HCT116 (cell line): ENCODE measurements around the gene CCBE1. TPM values are rescaled to one million over a fixed set of nuclear protein-coding genes. Genes with fewer than 3 reads are reported as not detected.

Source experiments
- ATAC-seq: fragments of 200-7000 bp; cut with Tn5 transposase; 2 replicates; pipeline ENCODE4 v1.9.1; 2020; ENCODE audit warnings: mild to moderate bottlenecking, moderate library complexity
- BruUV-seq: library from RNA; stranded (reverse); fragments of 400-500 nt; replicated peaks from 2 replicates; lab custom pipeline; 2021; lab: Mats Ljungman, UMichigan
- CTCF ChIA-PET: fragments of 300-600 bp; sonication (Branson Sonifier 250); formaldehyde crosslinking; loops from one replicate; lab custom pipeline; 2021; ENCODE audit warnings: antibody characterized with exemption; lab: Charles Lee
- POLR2A ChIA-PET: fragments of 300-600, 350-600 bp; sonication (Branson Sonifier 250); formaldehyde crosslinking; loops from one replicate; lab custom pipeline; 2021; ENCODE audit warnings: antibody characterized with exemption; lab: Charles Lee
- RAD21 ChIA-PET, 2 experiments: fragments of 300-600 bp; sonication (Branson Sonifier 250); formaldehyde crosslinking; loops; one replicate each; lab custom pipeline; 2023; ENCODE audit warnings: low total read pairs in 2 of 2; ENCODE audit not compliant: uncharacterized antibody in 2 of 2, unreplicated experiment in 2 of 2, low non-redundant PET in 1 of 2; lab: Charles Lee
- DNase-seq: peaks from one replicate; pipeline ENCODE4 v3.0.0-alpha.2; 2010; ENCODE audit warnings: low read depth, low spot score
- H2AFZ ChIP-seq: fragments of 200-600 bp; shearing (Covaris generic), sonication (generic); 2 replicates; pipeline ENCODE4 v1.6.1; 2017; ENCODE audit warnings: low read depth, mixed run types, mixed read lengths, antibody characterized with exemption, low read length; ENCODE audit not compliant: poor library complexity, severe bottlenecking
- H3K27ac ChIP-seq: 2 replicates; pipeline ENCODE4 v1.5.1; 2012; ENCODE audit warnings: low read depth, low read length
- H3K27me3 ChIP-seq: fragments of 200-600 bp; sonication (generic); 2 replicates; pipeline ENCODE4 v1.6.1; 2016; ENCODE audit warnings: mixed run types, low read length, mixed read lengths; ENCODE audit not compliant: insufficient read depth
- H3K36me3 ChIP-seq, 2 experiments: fragments of 200-500 bp in 1 of 2; fragments of 200-600 bp in 1 of 2; sonication (Bioruptor generic) in 1 of 2; sonication (generic) in 1 of 2; 2 replicates each; pipeline versions ENCODE4 v1.5.1 to v1.6.1; 2014 to 2016; ENCODE audit warnings: low read length in 2 of 2, inconsistent platforms in 1 of 2, mixed read lengths in 1 of 2, mixed run types in 1 of 2; ENCODE audit not compliant: insufficient read depth in 2 of 2, control insufficient read depth in 1 of 2
- H3K4me1 ChIP-seq, 2 experiments: fragments of 200-600 bp in 1 of 2; sonication (generic) in 1 of 2; 2 replicates each; pipeline versions ENCODE4 v1.5.1 to v1.6.1; 2012 to 2017; ENCODE audit warnings: low read length in 2 of 2, inconsistent platforms in 1 of 2, mild to moderate bottlenecking in 1 of 2, mixed read lengths in 1 of 2, mixed run types in 1 of 2, moderate library complexity in 1 of 2; ENCODE audit not compliant: insufficient read depth in 2 of 2, control insufficient read depth in 1 of 2
- H3K4me2 ChIP-seq: fragments of 200-600 bp; sonication (generic); 2 replicates; pipeline ENCODE4 v1.6.1; 2017; ENCODE audit warnings: mixed run types, low read length, mixed read lengths
- H3K4me3 ChIP-seq, 2 experiments: fragments of 200-600 bp in 1 of 2; sonication (generic) in 1 of 2; replicated peaks in 1 of 2; 2 replicates each; pipeline ENCODE4 v1.5.1; 2011 to 2016; ENCODE audit warnings: low read length in 2 of 2, control low read depth in 1 of 2, low read depth in 1 of 2, mild to moderate bottlenecking in 1 of 2, mixed read lengths in 1 of 2, mixed run types in 1 of 2
- H3K79me2 ChIP-seq: fragments of 200-600 bp; sonication (generic); 2 replicates; pipeline ENCODE4 v1.6.1; 2017; ENCODE audit warnings: mild to moderate bottlenecking, mixed run types, low read length, moderate library complexity, mixed read lengths; ENCODE audit not compliant: insufficient read depth
- H3K9ac ChIP-seq: fragments of 200-600 bp; sonication (generic); 2 replicates; pipeline ENCODE4 v1.6.1; 2016; ENCODE audit warnings: low read length, mixed read lengths
- H3K9me2 ChIP-seq: fragments of 200-600 bp; sonication (generic), shearing (Covaris generic); 2 replicates; pipeline ENCODE4 v1.6.1; 2017; ENCODE audit warnings: mixed run types, mild to moderate bottlenecking, moderate library complexity; ENCODE audit not compliant: insufficient read depth
- H3K9me3 ChIP-seq, 2 experiments: fragments of 200-500 bp in 1 of 2; fragments of 200-600 bp in 1 of 2; sonication (Bioruptor generic) in 1 of 2; sonication (generic) in 1 of 2; 2 replicates each; pipeline ENCODE4 v1.6.1; 2014 to 2017; ENCODE audit warnings: low read length in 2 of 2, mixed read lengths in 2 of 2, inconsistent platforms in 1 of 2, low read depth in 1 of 2, mild to moderate bottlenecking in 1 of 2, mixed run types in 1 of 2, moderate library complexity in 1 of 2; ENCODE audit not compliant: control insufficient read depth in 1 of 2, insufficient read depth in 1 of 2
- H4K20me1 ChIP-seq: fragments of 200-600 bp; sonication (generic), shearing (Covaris generic); 2 replicates; pipeline ENCODE4 v1.6.1; 2017; ENCODE audit warnings: mixed run types, mild to moderate bottlenecking, moderate library complexity; ENCODE audit not compliant: insufficient read depth
- ELF1 ChIP-seq: IDR thresholded peaks from 2 replicates; pipeline ENCODE4 v1.6.1; 2012; ENCODE audit warnings: low read depth, borderline replicate concordance
- MAX ChIP-seq: IDR thresholded peaks from 2 replicates; pipeline ENCODE4 v1.6.1; 2012
- SP1 ChIP-seq: IDR thresholded peaks from 2 replicates; pipeline ENCODE4 v1.6.1; 2012; ENCODE audit warnings: low read depth
- ZNF274 ChIP-seq: fragments of 200-500 bp; sonication (Bioruptor generic); IDR thresholded peaks from 2 replicates; pipeline ENCODE4 v1.6.1; 2014; ENCODE audit warnings: mild to moderate bottlenecking, low read depth, low read length, inconsistent platforms
- intact Hi-C: fragments of 100-400 bp; cut with micrococcal nuclease; formaldehyde crosslinking; loops from 2 replicates; pipeline ENCODE4 v1.10.0; 2022
- total RNA-seq: library from RNA; stranded (reverse); gene quantifications from one replicate; pipeline ENCODE4 v1.2.1, GENCODE V29; 2021; ENCODE audit not compliant: unreplicated experiment
- TF ChIP-seq, protein P1 (sequence below): IDR thresholded peaks from 2 replicates; pipeline ENCODE4 v1.6.1; 2012; ENCODE audit warnings: low read depth
- TF ChIP-seq, protein P2 (sequence below): IDR thresholded peaks from 2 replicates; pipeline ENCODE4 v1.6.1; 2011; ENCODE audit warnings: mild to moderate bottlenecking, low read length, moderate library complexity; ENCODE audit not compliant: insufficient replicate concordance; ENCODE audit errors: extremely low read depth

CCBE1 gene
- total RNA-seq, 1 experiment from 2014 or later, result 0.84 TPM

DNA sequence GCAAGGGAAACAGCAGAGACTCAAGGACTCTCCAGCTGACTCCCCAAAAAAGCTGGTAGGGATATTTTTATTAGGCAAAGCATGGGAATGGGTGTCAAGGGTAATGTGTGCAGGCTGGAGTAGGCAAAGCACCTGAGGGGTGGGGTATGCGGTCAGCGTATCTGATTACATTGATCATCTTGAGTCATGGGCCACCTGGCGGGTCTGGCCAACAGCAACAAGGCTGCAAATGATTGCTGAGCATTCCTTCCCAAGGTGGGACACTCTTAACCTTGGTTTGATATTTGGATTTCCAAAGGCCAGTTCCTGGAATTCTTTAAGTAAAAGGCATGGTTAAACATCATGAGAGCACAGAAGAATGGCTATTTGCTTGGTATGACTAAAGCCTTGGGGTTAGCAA is 32.6 kb upstream of the CCBE1 start:
- Histone ChIP-seq H3K27me3 (no peaks in the 10 kb centered on the region), H3K36me3 (no peaks in the 10 kb centered on the region), H4K20me1 (no peaks in the 10 kb centered on the region), H3K4me3 (no peak overlapping the region), H3K27ac (no peak overlapping the region), H3K9ac (no peak overlapping the region), H3K9me3 (no peaks in the 10 kb centered on the region), H3K9me2 (no peaks in the 10 kb centered on the region), H3K4me1 (peaks cover 0 to 11% of the 10 kb centered on the region in 2 experiments; a peak in 2 of 4 replicates), H3K4me2 (peak overlapping the region; percentile 32), H2AFZ (no peak overlapping the region), H3K79me2 (no peaks in the 10 kb centered on the region)
- RAD21 ChIA-PET, result no interaction called here
- no peak for TF ChIP-seq ELF1
- TF ChIP-seq, protein P1, sequence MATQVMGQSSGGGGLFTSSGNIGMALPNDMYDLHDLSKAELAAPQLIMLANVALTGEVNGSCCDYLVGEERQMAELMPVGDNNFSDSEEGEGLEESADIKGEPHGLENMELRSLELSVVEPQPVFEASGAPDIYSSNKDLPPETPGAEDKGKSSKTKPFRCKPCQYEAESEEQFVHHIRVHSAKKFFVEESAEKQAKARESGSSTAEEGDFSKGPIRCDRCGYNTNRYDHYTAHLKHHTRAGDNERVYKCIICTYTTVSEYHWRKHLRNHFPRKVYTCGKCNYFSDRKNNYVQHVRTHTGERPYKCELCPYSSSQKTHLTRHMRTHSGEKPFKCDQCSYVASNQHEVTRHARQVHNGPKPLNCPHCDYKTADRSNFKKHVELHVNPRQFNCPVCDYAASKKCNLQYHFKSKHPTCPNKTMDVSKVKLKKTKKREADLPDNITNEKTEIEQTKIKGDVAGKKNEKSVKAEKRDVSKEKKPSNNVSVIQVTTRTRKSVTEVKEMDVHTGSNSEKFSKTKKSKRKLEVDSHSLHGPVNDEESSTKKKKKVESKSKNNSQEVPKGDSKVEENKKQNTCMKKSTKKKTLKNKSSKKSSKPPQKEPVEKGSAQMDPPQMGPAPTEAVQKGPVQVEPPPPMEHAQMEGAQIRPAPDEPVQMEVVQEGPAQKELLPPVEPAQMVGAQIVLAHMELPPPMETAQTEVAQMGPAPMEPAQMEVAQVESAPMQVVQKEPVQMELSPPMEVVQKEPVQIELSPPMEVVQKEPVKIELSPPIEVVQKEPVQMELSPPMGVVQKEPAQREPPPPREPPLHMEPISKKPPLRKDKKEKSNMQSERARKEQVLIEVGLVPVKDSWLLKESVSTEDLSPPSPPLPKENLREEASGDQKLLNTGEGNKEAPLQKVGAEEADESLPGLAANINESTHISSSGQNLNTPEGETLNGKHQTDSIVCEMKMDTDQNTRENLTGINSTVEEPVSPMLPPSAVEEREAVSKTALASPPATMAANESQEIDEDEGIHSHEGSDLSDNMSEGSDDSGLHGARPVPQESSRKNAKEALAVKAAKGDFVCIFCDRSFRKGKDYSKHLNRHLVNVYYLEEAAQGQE, result no peak
- no peak for TF ChIP-seq MAX
- peak; percentile 18; the same call in 1 of the 2 replicates for TF ChIP-seq SP1
- TF ChIP-seq ZNF274, result no peak
- TF ChIP-seq, all 23 proteins: peak for 1
- peak; percentile 58; the same call in 1 of the 2 replicates for ATAC-seq
- DNase-seq, result no peak
- no TSS peak for BruUV-seq
- CTCF ChIA-PET, result interaction anchor here (2.1 kb wide), 1 partner anchor 33 kb away, joined by 5 read pairs; the partner anchor contains the start of gene CCBE1
- POLR2A ChIA-PET, result no interaction called here
- intact Hi-C loops, result no loop called here

DNA sequence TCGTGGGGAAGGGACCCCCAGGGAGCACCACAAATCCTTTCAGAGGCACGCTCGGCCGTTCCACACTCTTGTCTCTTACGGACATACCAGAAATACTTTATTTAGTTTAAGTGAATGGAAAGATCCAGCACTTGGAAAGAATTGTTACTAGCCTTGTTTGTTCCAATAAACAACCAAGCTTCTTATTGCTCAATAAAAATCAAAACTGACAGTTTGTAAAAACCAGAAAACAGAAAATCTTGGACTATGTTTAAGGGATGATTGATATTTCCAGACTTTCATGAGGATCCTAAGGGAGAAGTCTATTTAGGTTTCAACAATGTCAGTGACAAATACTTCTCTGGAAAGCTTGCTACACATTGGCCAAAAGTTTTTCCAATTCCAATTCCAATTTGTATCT is 31.6 kb upstream of the CCBE1 start:
- RAD21 ChIA-PET, result no interaction called here
- Histone ChIP-seq H2AFZ (no peak overlapping the region), H3K9me3 (no peaks in the 10 kb centered on the region), H3K27me3 (no peaks in the 10 kb centered on the region), H3K4me2 (no peak overlapping the region), H3K9me2 (no peaks in the 10 kb centered on the region), H3K9ac (no peak overlapping the region), H3K4me3 (no peak overlapping the region), H3K79me2 (no peaks in the 10 kb centered on the region), H3K27ac (no peak overlapping the region), H3K4me1 (peaks cover 0 to 16% of the 10 kb centered on the region in 2 experiments; a peak in 2 of 4 replicates), H3K36me3 (no peaks in the 10 kb centered on the region), H4K20me1 (no peaks in the 10 kb centered on the region)
- POLR2A ChIA-PET, result no interaction called here
- TF ChIP-seq, protein P2, sequence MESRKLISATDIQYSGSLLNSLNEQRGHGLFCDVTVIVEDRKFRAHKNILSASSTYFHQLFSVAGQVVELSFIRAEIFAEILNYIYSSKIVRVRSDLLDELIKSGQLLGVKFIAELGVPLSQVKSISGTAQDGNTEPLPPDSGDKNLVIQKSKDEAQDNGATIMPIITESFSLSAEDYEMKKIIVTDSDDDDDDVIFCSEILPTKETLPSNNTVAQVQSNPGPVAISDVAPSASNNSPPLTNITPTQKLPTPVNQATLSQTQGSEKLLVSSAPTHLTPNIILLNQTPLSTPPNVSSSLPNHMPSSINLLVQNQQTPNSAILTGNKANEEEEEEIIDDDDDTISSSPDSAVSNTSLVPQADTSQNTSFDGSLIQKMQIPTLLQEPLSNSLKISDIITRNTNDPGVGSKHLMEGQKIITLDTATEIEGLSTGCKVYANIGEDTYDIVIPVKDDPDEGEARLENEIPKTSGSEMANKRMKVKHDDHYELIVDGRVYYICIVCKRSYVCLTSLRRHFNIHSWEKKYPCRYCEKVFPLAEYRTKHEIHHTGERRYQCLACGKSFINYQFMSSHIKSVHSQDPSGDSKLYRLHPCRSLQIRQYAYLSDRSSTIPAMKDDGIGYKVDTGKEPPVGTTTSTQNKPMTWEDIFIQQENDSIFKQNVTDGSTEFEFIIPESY, result no peak
- BruUV-seq, result no TSS peak
- intact Hi-C loops, result no loop called here
- CTCF ChIA-PET, result interaction anchor here (2.1 kb wide), 1 partner anchor 32 kb away, joined by 5 read pairs; the partner anchor contains the start of gene CCBE1
- ATAC-seq, result no peak
- no peak for DNase-seq
